K562 (cell line): ENCODE results near the gene CLSTN1.

ENCODE experiments used
- ARID2 ChIP-seq: fragments of 450-650 bp; IDR thresholded peaks from 2 replicates; pipeline ENCODE4 v1.6.1; 2017; ENCODE audit warnings: antibody characterized with exemption, mild to moderate bottlenecking
- ATF4 ChIP-seq: fragments of 450-650 bp; formaldehyde crosslinking; IDR thresholded peaks from 2 replicates; pipeline ENCODE4 v1.4.0; 2022; ENCODE audit warnings: mild to moderate bottlenecking, moderate library complexity
- BRF1 ChIP-seq: IDR thresholded peaks from 3 replicates; pipeline ENCODE4 v1.6.1; 2011; ENCODE audit warnings: borderline replicate concordance, mild to moderate bottlenecking; ENCODE audit not compliant: insufficient read length; ENCODE audit errors: extremely low read depth
- CTCF ChIP-seq, 3 experiments: IDR thresholded peaks in 2 of 3; conservative IDR thresholded peaks in 1 of 3; 2 replicates each; pipeline ENCODE4 v1.5.1; 2011 to 2012; ENCODE audit warnings: low read length in 3 of 3, mild to moderate bottlenecking in 3 of 3, control low read depth in 2 of 3, improper control_type of control experiment in 1 of 3, inconsistent platforms in 1 of 3, low read depth in 1 of 3, mixed read lengths in 1 of 3, moderate library complexity in 1 of 3; ENCODE audit not compliant: insufficient read depth in 2 of 3
- EZH2 ChIP-seq: IDR thresholded peaks from 2 replicates; pipeline ENCODE4 v1.6.1; 2012; ENCODE audit warnings: low read depth, mild to moderate bottlenecking, inconsistent platforms, low read length, borderline replicate concordance
- FOXK2 ChIP-seq, 2 experiments: fragments of 450-650 bp; IDR thresholded peaks in 1 of 2; conservative IDR thresholded peaks in 1 of 2; 2 replicates each; pipeline ENCODE4 v1.6.1; 2016; ENCODE audit warnings: low read depth in 2 of 2, mild to moderate bottlenecking in 1 of 2
- MAX ChIP-seq: sonication (generic); formaldehyde crosslinking; IDR thresholded peaks from 2 replicates; pipeline ENCODE4 v1.9.0; 2022; ENCODE audit warnings: mild to moderate bottlenecking, missing genetic modification reagents
- PCBP2 ChIP-seq: fragments of 200-400 bp; formaldehyde crosslinking; IDR thresholded peaks from 2 replicates; pipeline ENCODE4 v1.6.1; 2018; ENCODE audit warnings: low read length, low read depth, mild to moderate bottlenecking, moderate library complexity; ENCODE audit not compliant: poor library complexity, severe bottlenecking
- SMARCC2 ChIP-seq: fragments of 450-650 bp; IDR thresholded peaks from 2 replicates; pipeline ENCODE4 v1.6.1; 2017; ENCODE audit warnings: antibody characterized with exemption, moderate library complexity, mild to moderate bottlenecking, low read depth
- UBTF ChIP-seq, 2 experiments: IDR thresholded peaks; 2 replicates each; pipeline ENCODE4 v1.6.1; 2012; ENCODE audit warnings: improper control_type of control experiment in 2 of 2, low read depth in 2 of 2, low read length in 2 of 2, borderline replicate concordance in 1 of 2
- ZBTB34 ChIP-seq: fragments of 250-450 bp; sonication (Bioruptor Pico); IDR thresholded peaks from 2 replicates; pipeline ENCODE4 v1.8.0; 2021; ENCODE audit warnings: mild to moderate bottlenecking, moderate library complexity
- ZFX ChIP-seq: sonication (generic); formaldehyde crosslinking; IDR thresholded peaks from 2 replicates; pipeline ENCODE4 v1.8.0; 2022; ENCODE audit warnings: mild to moderate bottlenecking, missing genetic modification reagents, moderate library complexity
- ZNF146 ChIP-seq: IDR thresholded peaks from one replicate; pipeline ENCODE4 v1.6.1; 2018; ENCODE audit warnings: missing compliant biosample characterization; ENCODE audit not compliant: unreplicated experiment

- TF ChIP-seq CTCF (IDR thresholded peaks at IDR 0.05 in 2 of 3, conservative IDR thresholded peaks at IDR 0.05 in 1 of 3; ENCODE audit: insufficient read depth in 2 of 3, low read depth in 1 of 3, low read length in 3 of 3) (0 out of 6 replicates have a peak, but pooled peaks of 2 of the 3 experiments have one; percentile 22 to 28), PCBP2 (no peak), SMARCC2 (no peak), EZH2 (no peak), ZNF146 (CRISPR knock-in tag) (no peak), ATF4 (CRISPR knock-in tag) (no peak), ZFX (CRISPR knock-in tag) (no peak), ZBTB34 (no peak), UBTF (IDR thresholded peaks at IDR 0.05; ENCODE audit: borderline replicate concordance in 1 of 2, low read depth in 2 of 2, low read length in 2 of 2) (no peak), MAX (CRISPR knock-in tag) (no peak), ARID2 (no peak), FOXK2 (conservative IDR thresholded peaks at IDR 0.05 in 1 of 2, IDR thresholded peaks at IDR 0.05 in 1 of 2; ENCODE audit: low read depth in 2 of 2) (no peak), BRF1 (no peak)
These were observed 103.6 kb downstream of the CLSTN1 start for GRCh38 chr1:9719978-9720722.
